ENCODE results near the gene SELENBP1. TPM values are rescaled to one million over a fixed set of nuclear protein-coding genes. Genes with fewer than 3 reads are reported as not detected.

SELENBP1 gene
- polyA plus RNA-seq, 2 donors, result 23.5 to 27.4 TPM

DNA sequence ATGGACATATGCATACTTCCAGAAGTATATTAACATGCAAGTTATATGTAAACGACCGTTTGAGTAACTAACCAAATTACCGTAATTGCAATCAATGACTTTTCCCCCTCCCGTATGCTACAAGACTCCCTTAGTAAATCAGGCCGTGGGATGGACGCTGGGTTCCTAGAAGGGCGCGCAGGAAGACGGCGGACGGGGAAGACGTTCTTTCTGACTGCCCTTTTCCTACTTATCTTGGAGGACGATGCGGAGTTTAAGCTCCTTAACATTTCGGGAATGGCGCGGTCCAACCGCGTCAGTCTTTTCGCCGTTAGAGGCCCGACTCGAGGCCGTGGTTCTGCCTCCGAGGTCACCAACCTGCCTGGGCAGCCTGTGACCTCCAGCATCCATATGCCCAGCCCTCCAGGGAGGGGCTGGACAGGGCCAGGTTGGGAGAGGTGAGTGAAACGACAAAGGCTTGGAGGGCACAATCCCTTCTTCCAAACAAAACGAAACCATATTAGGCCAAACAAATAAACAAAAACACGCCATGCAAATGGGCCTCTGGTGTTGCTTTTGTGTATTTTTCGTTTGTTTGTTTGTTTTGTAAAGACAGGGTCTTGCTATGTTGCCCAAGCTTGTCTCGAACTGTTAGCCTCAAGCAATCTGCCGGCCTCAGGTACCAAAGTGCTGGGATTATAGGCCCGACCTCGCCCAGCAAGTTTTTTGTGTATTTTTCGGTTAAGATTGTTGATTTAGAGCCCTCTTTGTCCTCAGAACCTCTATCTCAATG lies 44.4 kb downstream of the SELENBP1 start:
- Histone ChIP-seq H3K4me3 (ENCODE audit: low read depth in 1 of 2, low read length in 2 of 2) (peak overlapping the region; percentile 68 to 73), H3K27ac (ENCODE audit: low read depth in 2 of 2, low read length in 1 of 2) (peak overlapping the region; percentile 64 to 83), H3K9me3 (ENCODE audit: control insufficient read depth in 2 of 2, insufficient read depth in 1 of 2, low read depth in 1 of 2, low read length in 1 of 2) (no peaks in the 10 kb centered on the region), H3K36me3 (ENCODE audit: control insufficient read depth in 2 of 2, insufficient read depth in 2 of 2, low read length in 1 of 2) (peaks cover 0 to 3% of the 10 kb centered on the region in 2 donors), H3K4me1 (ENCODE audit: control insufficient read depth in 2 of 2, insufficient read depth in 2 of 2, low read length in 1 of 2) (peaks cover 0 to 4% of the 10 kb centered on the region in 2 donors), H3K27me3 (ENCODE audit: control insufficient read depth in 1 of 2, insufficient read depth in 2 of 2, low read length in 2 of 2) (no peaks in the 10 kb centered on the region)
- WGBS, 2 donors, result 13 to 20% methylated on average over 34 of the region's 34 CpGs

DNA sequence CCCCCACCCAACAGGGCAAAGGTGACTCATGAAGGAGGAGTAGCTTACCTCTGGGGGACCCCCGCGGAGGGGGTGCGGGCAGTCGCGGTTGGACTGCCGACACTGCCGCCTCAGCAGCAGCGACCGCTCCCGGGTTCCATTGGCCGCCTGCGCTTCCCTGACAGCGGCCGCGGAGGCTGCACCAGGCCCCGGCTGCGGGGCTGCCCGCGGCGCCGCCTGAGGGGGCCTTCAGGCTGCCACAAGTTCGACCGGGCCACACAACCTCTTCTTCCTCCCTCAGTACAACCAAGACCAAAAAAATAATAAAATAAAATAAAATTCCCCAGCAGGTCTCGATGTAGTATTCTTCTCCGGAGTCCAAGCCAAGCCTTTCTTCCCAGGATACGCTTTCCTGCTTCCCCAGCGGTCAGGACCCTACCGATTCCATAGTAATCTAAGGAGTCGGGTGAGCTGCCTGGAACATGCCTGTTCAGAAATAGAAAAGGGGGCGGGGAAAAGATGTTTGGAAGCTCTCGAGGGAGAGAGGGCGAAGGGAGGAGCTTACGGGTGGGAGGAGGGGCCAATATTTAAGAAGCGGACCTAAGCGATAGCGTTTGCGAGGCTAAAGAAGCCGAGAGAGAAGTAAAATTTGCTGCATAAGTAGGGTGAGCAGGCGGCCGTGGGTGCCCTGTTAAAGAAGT lies 45.1 kb downstream of the SELENBP1 start, which contains the start of gene PI4KB:
PI4KB (minus strand) TSS at position 194 of the 680 bp plus-strand sequence. CDS start 10,935 bp downstream, outside the sequence.
- Histone ChIP-seq H3K27ac (ENCODE audit: low read depth in 2 of 2, low read length in 1 of 2) (peak within 1 kb of the TSS; percentile 83 to 85), H3K4me3 (ENCODE audit: low read depth in 1 of 2, low read length in 2 of 2) (peak within 1 kb of the TSS; percentile 68 to 73), H3K36me3 (ENCODE audit: control insufficient read depth in 2 of 2, insufficient read depth in 2 of 2, low read length in 1 of 2) (peaks cover 0 to 3% of the 10 kb centered on the region in 2 donors), H3K4me1 (ENCODE audit: control insufficient read depth in 2 of 2, insufficient read depth in 2 of 2, low read length in 1 of 2) (peaks cover 0 to 4% of the 10 kb centered on the region in 2 donors), H3K9me3 (ENCODE audit: control insufficient read depth in 2 of 2, insufficient read depth in 1 of 2, low read depth in 1 of 2, low read length in 1 of 2) (no peaks in the 10 kb centered on the region), H3K27me3 (ENCODE audit: control insufficient read depth in 1 of 2, insufficient read depth in 2 of 2, low read length in 2 of 2) (no peaks in the 10 kb centered on the region)
- WGBS, 2 donors, result 0% methylated on average over 33 to 40 of the region's 40 CpGs

DNA sequence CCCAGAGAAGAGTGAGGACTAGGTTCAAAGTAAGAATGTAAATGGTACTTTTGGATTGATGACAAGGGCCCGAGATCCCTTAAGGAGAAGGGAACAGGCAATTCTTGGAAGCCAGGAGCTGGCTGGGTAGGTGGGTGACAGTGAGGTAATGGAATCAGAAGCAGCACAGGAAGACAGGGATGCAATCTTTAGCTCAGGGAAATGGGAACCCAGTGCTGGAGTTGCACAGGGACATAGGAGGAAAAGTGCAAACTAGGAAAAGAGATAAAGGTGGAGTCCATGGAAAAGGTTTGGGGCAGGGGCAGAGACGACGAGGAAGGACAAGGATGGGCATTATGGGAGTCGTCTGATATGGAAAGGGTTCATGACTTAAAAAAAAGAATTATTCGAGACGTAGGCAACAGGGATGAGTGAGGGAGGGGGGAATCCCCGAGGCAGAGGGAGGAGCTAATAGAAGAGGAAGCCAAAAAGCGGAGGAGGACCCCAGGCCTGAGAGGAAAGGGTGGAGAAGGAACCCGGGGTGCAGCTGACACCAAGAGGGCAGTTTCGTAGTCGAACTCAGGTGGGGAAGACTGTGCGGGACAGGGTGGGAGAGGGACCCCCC lies 45.8 kb downstream of the SELENBP1 start:
- H3K4me3 ChIP-seq (ENCODE audit: low read depth in 1 of 2, low read length in 2 of 2), result peak overlapping the region; percentile 68 to 73
- no peaks in the 10 kb centered on the region for H3K9me3 ChIP-seq (ENCODE audit: control insufficient read depth in 2 of 2, insufficient read depth in 1 of 2, low read depth in 1 of 2, low read length in 1 of 2)
- H3K27me3 ChIP-seq (ENCODE audit: control insufficient read depth in 1 of 2, insufficient read depth in 2 of 2, low read length in 2 of 2), result no peaks in the 10 kb centered on the region
- peaks cover 0 to 4% of the 10 kb centered on the region in 2 donors for H3K4me1 ChIP-seq (ENCODE audit: control insufficient read depth in 2 of 2, insufficient read depth in 2 of 2, low read length in 1 of 2)
- H3K27ac ChIP-seq (ENCODE audit: low read depth in 2 of 2, low read length in 1 of 2), result peak overlapping the region; percentile 83 to 85
- 1% methylated on average over 12 of the region's 12 CpGs for WGBS, 2 donors
- peaks cover 0 to 3% of the 10 kb centered on the region in 2 donors for H3K36me3 ChIP-seq (ENCODE audit: control insufficient read depth in 2 of 2, insufficient read depth in 2 of 2, low read length in 1 of 2)

DNA sequence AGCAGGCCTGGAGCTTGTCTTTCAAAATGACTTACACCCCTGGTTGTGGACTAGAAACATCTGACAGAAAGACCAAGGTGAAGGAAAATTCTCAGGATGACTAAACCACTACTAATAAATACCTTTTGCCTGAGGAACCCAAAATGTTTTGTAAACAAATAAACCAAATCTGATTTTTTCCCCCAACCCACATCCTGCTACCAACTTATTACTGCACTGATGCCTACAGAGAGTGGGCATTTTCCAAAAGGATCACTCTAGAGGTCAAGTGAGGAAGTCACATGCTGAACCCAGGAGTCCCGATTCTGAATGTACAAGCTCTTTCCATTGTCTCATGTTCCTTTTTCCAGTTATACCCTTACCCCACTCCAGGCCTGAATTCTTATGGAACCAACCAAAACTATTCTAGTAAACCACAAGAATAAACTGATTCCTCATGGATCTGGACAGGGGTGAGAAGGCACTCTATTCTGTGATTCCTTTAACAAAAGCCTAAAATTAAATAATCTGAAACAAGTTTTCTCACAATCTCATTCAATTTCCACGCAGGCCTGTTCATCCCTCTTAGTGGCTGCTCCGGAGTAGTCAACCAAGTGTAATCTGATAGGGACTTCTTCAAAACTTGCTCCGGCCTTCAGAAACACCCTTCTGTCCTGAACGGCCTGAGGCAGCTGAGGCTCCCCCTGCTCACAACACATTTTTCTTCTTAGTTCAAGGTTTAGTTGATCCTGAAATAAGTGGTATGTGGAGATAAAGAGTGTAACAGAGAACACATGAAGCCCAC lies 46.7 kb downstream of the SELENBP1 start:
- H3K4me3 ChIP-seq (ENCODE audit: low read depth in 1 of 2, low read length in 2 of 2), result peak overlapping the region; percentile 3 to 73
- H3K27me3 ChIP-seq (ENCODE audit: control insufficient read depth in 1 of 2, insufficient read depth in 2 of 2, low read length in 2 of 2), result no peaks in the 10 kb centered on the region
- no peaks in the 10 kb centered on the region for H3K9me3 ChIP-seq (ENCODE audit: control insufficient read depth in 2 of 2, insufficient read depth in 1 of 2, low read depth in 1 of 2, low read length in 1 of 2)
- peaks cover 0 to 3% of the 10 kb centered on the region in 2 donors for H3K36me3 ChIP-seq (ENCODE audit: control insufficient read depth in 2 of 2, insufficient read depth in 2 of 2, low read length in 1 of 2)
- peak overlapping the region; percentile 33 to 42 for H3K27ac ChIP-seq (ENCODE audit: low read depth in 2 of 2, low read length in 1 of 2)
- H3K4me1 ChIP-seq (ENCODE audit: control insufficient read depth in 2 of 2, insufficient read depth in 2 of 2, low read length in 1 of 2), result peaks cover 0 to 4% of the 10 kb centered on the region in 2 donors
- 25 to 40% methylated on average over 5 of the region's 5 CpGs for WGBS, 2 donors

DNA sequence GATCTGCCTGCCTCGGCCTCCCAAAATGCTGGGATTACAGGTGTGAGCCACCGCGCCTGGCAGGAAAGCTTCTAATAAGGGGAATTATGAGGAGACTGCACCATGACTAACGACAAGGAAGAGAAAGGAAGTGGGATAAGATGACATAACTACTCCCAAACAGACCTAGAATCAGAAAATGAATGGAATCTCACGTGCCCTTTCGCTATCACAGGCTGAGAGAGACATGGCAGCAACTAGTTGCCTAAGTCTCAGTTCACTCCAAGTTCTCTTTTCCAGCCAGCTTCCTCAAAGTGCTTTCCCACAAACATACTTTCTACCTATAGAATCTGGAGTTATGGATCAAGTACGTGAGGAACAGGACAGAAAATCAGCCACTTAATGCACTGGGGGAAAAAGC lies 47.3 kb downstream of the SELENBP1 start:
- Histone ChIP-seq H3K27ac (ENCODE audit: low read depth in 2 of 2, low read length in 1 of 2) (no peak overlapping the region), H3K36me3 (ENCODE audit: control insufficient read depth in 2 of 2, insufficient read depth in 2 of 2, low read length in 1 of 2) (peaks cover 0 to 3% of the 10 kb centered on the region in 2 donors), H3K4me1 (ENCODE audit: control insufficient read depth in 2 of 2, insufficient read depth in 2 of 2, low read length in 1 of 2) (peaks cover 0 to 4% of the 10 kb centered on the region in 2 donors), H3K27me3 (ENCODE audit: control insufficient read depth in 1 of 2, insufficient read depth in 2 of 2, low read length in 2 of 2) (no peaks in the 10 kb centered on the region), H3K4me3 (ENCODE audit: low read depth in 1 of 2, low read length in 2 of 2) (no peak overlapping the region), H3K9me3 (ENCODE audit: control insufficient read depth in 2 of 2, insufficient read depth in 1 of 2, low read depth in 1 of 2, low read length in 1 of 2) (no peaks in the 10 kb centered on the region)
- 81 to 90% methylated on average over 7 of the region's 7 CpGs for WGBS, 2 donors

DNA sequence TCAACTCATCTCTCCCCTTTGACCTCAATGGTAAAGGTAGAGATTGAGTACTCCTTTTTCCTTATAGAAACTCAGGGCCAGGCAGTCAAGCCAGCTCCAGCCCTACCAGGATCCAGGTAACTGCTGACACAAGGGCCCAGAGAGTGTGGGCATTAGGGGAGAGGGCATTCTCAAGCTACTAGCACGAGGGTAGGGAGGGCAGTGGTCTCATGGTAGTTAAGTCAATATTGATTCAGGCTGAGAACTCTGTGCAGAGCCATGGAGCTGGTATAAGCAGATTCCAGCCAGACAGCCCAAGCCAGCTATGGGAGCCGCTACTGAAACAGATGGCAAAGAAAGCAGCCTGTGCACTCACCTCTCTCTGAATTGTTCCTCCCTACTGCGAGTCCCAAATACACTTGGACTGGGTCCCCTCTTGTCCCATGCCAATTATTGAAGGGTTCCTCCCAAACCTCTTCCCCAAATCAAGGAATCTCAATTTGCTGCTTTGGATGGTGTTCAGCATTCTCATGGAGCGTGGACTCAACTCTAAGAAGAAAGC lies 48.0 kb downstream of the SELENBP1 start:
- H3K9me3 ChIP-seq (ENCODE audit: control insufficient read depth in 2 of 2, insufficient read depth in 1 of 2, low read depth in 1 of 2, low read length in 1 of 2), result no peaks in the 10 kb centered on the region
- peaks cover 0 to 3% of the 10 kb centered on the region in 2 donors for H3K36me3 ChIP-seq (ENCODE audit: control insufficient read depth in 2 of 2, insufficient read depth in 2 of 2, low read length in 1 of 2)
- H3K27me3 ChIP-seq (ENCODE audit: control insufficient read depth in 1 of 2, insufficient read depth in 2 of 2, low read length in 2 of 2), result no peaks in the 10 kb centered on the region
- peaks cover 0 to 4% of the 10 kb centered on the region in 2 donors for H3K4me1 ChIP-seq (ENCODE audit: control insufficient read depth in 2 of 2, insufficient read depth in 2 of 2, low read length in 1 of 2)
- H3K27ac ChIP-seq (ENCODE audit: low read depth in 2 of 2, low read length in 1 of 2), result no peak overlapping the region
- WGBS, 2 donors, result 90 to 91% methylated on average over 4 of the region's 4 CpGs
- no peak overlapping the region for H3K4me3 ChIP-seq (ENCODE audit: low read depth in 1 of 2, low read length in 2 of 2)

DNA sequence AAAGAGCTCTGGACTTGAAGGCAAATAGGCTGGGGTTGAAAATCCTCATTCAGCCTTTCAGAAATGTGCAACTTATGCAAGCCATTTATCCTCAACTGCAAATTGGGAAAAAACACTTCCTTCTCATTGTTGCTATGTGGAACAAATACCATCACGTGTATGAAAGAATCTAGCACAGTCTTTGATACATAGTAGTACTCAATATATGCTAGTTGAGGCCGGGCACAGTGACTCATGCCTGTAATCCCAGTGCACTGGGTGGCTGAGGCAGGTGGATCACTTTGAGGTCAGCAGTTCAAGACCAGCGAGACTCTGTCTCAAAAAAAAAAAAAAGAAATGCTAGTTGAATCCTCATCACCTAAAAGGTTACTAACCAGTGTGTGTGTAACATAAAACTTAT lies 53.5 kb downstream of the SELENBP1 start:
- Histone ChIP-seq H3K27ac (ENCODE audit: low read depth in 2 of 2, low read length in 1 of 2) (peak overlapping the region in 1 of 2 donors; percentile 22), H3K4me1 (ENCODE audit: control insufficient read depth in 2 of 2, insufficient read depth in 2 of 2, low read length in 1 of 2) (peaks cover 0 to 2% of the 10 kb centered on the region in 2 donors), H3K4me3 (ENCODE audit: low read depth in 1 of 2, low read length in 2 of 2) (no peak overlapping the region), H3K9me3 (ENCODE audit: control insufficient read depth in 2 of 2, insufficient read depth in 1 of 2, low read depth in 1 of 2, low read length in 1 of 2) (no peaks in the 10 kb centered on the region), H3K27me3 (ENCODE audit: control insufficient read depth in 1 of 2, insufficient read depth in 2 of 2, low read length in 2 of 2) (no peaks in the 10 kb centered on the region), H3K36me3 (ENCODE audit: control insufficient read depth in 2 of 2, insufficient read depth in 2 of 2, low read length in 1 of 2) (peaks cover 4 to 12% of the 10 kb centered on the region in 2 donors)
- WGBS, 2 donors, result 60% methylated on average over 3 of the region's 3 CpGs

DNA sequence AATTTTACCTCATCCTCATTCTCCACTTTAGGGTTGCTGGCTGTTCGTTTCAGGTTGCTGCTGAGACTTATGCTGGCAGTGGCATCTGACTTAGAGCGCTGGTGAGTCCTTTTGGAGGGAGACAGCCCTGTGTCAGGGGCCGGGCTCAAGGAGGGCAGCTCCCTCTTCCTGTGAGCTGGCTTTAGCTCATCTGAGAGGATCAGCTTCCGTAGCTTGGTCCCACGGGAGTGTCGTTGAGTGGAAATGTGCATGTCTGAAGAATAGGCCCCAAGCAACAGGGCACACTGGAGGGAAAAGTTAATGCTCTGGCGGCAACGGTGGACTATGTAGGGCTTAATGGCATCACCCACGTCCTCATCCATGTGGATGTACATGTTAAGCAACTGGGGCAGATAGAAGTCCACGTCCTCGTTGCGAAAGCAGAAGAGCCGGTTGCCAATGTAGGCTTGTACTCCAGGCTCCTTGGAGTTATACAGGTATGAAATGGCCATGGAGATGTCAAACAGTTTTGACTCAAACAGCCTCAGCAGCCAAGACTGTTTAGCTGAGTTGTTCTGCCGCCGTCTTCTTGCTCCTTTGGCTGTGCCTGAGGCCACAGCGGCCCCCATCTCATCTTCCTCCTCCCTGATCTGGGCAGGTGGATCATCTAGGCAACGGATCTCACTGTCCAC lies 56.8 kb downstream of the SELENBP1 start:
- no peak overlapping the region for H3K27ac ChIP-seq (ENCODE audit: low read depth in 2 of 2, low read length in 1 of 2)

More for the DNA sequence above, 56.8 kb downstream of the SELENBP1 start:
- H3K9me3 ChIP-seq (ENCODE audit: control insufficient read depth in 2 of 2, insufficient read depth in 1 of 2, low read depth in 1 of 2, low read length in 1 of 2), result no peaks in the 10 kb centered on the region
- no peak overlapping the region for H3K4me3 ChIP-seq (ENCODE audit: low read depth in 1 of 2, low read length in 2 of 2)
- peaks cover 7 to 19% of the 10 kb centered on the region in 2 donors for H3K36me3 ChIP-seq (ENCODE audit: control insufficient read depth in 2 of 2, insufficient read depth in 2 of 2, low read length in 1 of 2)
- H3K4me1 ChIP-seq (ENCODE audit: control insufficient read depth in 2 of 2, insufficient read depth in 2 of 2, low read length in 1 of 2), result peaks cover 2 to 8% of the 10 kb centered on the region in 2 donors
- no peaks in the 10 kb centered on the region for H3K27me3 ChIP-seq (ENCODE audit: control insufficient read depth in 1 of 2, insufficient read depth in 2 of 2, low read length in 2 of 2)
- WGBS, 2 donors, result 90 to 93% methylated on average over 17 of the region's 17 CpGs
